RWPE2 (cell line): Measurements from ENCODE around the gene CERK.

Source experiments
- ATAC-seq: fragments of 200-7000 bp; cut with Tn5 transposase; 3 replicates; pipeline ENCODE4 v1.9.1; 2021; ENCODE audit warnings: low read depth
- DNase-seq: peaks from one replicate; pipeline ENCODE4 v3.0.0-alpha.2; 2020; ENCODE audit warnings: low spot score
- H3K27ac ChIP-seq: fragments of 450-650 bp; 2 replicates; pipeline ENCODE4 v1.5.1; 2017; ENCODE audit warnings: mild to moderate bottlenecking; ENCODE audit not compliant: poor library complexity, severe bottlenecking
- H3K27me3 ChIP-seq: fragments of 250-450 bp; sonication (Bioruptor Pico); 2 replicates; pipeline ENCODE4 v1.5.1; 2021; ENCODE audit warnings: mild to moderate bottlenecking, moderate library complexity; ENCODE audit not compliant: insufficient read depth, poor library complexity, severe bottlenecking
- H3K36me3 ChIP-seq: fragments of 250-450 bp; sonication (Bioruptor Pico); 2 replicates; pipeline ENCODE4 v1.5.1; 2020; ENCODE audit warnings: low read depth, mild to moderate bottlenecking, moderate library complexity
- H3K4me1 ChIP-seq: fragments of 250-450 bp; sonication (Bioruptor Pico); 2 replicates; pipeline ENCODE4 v1.5.1; 2021; ENCODE audit warnings: mild to moderate bottlenecking, moderate library complexity; ENCODE audit not compliant: insufficient read depth, poor library complexity, severe bottlenecking
- H3K4me3 ChIP-seq: fragments of 250-450 bp; sonication (Bioruptor Pico); 2 replicates; pipeline ENCODE4 v1.5.1; 2021; ENCODE audit warnings: mild to moderate bottlenecking, moderate library complexity; ENCODE audit not compliant: severe bottlenecking
- H3K9me3 ChIP-seq: fragments of 250-450 bp; sonication (Bioruptor Pico); 2 replicates; pipeline ENCODE4 v1.5.1; 2021; ENCODE audit warnings: mild to moderate bottlenecking, moderate library complexity; ENCODE audit not compliant: severe bottlenecking
- TF ChIP-seq, protein P1 (sequence below): fragments of 450-650 bp; IDR thresholded peaks from one replicate; pipeline ENCODE4 v1.5.1; 2017; ENCODE audit warnings: mild to moderate bottlenecking, moderate library complexity; ENCODE audit not compliant: poor library complexity, severe bottlenecking

The CERK gene

GRCh38 chr22:46748908-46749675 is 11.0 kb upstream of the CERK start:
- no peak for DNase-seq

GRCh38 chr22:46748206-46748907 is 10.3 kb upstream of the CERK start:
- Histone ChIP-seq H3K27ac (no peak overlapping the region), H3K27me3 (no peaks in the 10 kb centered on the region), H3K9me3 (no peaks in the 10 kb centered on the region), H3K36me3 (no peaks in the 10 kb centered on the region), H3K4me1 (peaks cover under 1% of the 10 kb centered on the region), H3K4me3 (no peak overlapping the region)
- ATAC-seq (no peak), DNase-seq (no peak)
- TF ChIP-seq, protein P1, sequence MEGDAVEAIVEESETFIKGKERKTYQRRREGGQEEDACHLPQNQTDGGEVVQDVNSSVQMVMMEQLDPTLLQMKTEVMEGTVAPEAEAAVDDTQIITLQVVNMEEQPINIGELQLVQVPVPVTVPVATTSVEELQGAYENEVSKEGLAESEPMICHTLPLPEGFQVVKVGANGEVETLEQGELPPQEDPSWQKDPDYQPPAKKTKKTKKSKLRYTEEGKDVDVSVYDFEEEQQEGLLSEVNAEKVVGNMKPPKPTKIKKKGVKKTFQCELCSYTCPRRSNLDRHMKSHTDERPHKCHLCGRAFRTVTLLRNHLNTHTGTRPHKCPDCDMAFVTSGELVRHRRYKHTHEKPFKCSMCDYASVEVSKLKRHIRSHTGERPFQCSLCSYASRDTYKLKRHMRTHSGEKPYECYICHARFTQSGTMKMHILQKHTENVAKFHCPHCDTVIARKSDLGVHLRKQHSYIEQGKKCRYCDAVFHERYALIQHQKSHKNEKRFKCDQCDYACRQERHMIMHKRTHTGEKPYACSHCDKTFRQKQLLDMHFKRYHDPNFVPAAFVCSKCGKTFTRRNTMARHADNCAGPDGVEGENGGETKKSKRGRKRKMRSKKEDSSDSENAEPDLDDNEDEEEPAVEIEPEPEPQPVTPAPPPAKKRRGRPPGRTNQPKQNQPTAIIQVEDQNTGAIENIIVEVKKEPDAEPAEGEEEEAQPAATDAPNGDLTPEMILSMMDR: no peak

More at GRCh38 chr22:46748908-46749675, 11.0 kb upstream of the CERK start:
- H3K27ac ChIP-seq: no peak overlapping the region
- no peaks in the 10 kb centered on the region for H3K27me3 ChIP-seq
- no peak overlapping the region for H3K4me3 ChIP-seq
- H3K9me3 ChIP-seq: no peaks in the 10 kb centered on the region
- H3K36me3 ChIP-seq: no peaks in the 10 kb centered on the region
- ATAC-seq: no peak
- H3K4me1 ChIP-seq: peaks cover 8% of the 10 kb centered on the region
- TF ChIP-seq, protein P1: no peak

DNA sequence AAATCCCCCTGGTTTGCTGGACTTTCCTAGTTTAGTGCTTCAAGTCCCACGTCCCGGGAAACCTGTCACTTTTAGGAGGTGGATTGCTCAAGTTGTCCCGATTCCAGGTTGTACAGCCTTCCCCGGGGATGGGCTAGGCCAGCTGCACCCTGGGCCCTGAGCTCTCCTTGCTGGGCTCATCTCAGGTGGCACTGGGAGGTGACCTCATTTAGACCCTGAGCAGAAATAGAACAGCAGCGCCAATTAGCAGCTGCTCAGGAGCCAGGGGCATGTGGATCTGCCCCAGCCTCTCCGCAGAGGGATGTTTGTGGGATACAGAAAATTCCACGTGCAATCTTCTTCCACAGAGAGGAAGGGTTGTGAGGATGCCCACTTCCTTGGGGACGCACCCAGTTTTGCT is 9.6 kb upstream of the CERK start:
- Histone ChIP-seq H3K9me3 (no peaks in the 10 kb centered on the region), H3K27me3 (no peaks in the 10 kb centered on the region), H3K4me3 (no peak overlapping the region), H3K27ac (no peak overlapping the region), H3K36me3 (no peaks in the 10 kb centered on the region), H3K4me1 (peaks cover 4% of the 10 kb centered on the region)
- DNase-seq (no peak), ATAC-seq (no peak)
- TF ChIP-seq, protein P1: no peak

DNA sequence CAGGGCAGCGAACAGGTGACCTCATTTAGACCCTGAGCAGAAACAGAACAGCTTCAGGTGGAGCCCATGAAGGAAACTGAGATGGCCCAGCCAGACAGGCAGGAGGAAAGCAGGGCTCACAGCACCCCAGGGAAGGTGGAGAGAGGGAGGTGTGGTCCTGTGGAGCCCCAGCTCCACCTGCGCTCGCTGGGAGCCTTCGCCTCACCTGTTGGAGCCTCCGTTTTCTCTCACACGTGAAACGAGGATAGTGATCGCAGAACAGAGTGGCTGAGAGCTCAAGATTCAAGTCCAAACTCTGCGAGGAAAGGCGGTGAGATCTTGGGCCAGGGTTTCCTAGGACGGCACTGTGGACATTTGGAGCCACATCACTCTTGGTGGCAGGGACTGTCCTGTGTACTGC is 8.6 kb upstream of the CERK start:
- no peak for DNase-seq
- Histone ChIP-seq H3K27me3 (no peaks in the 10 kb centered on the region), H3K4me1 (peaks cover 4% of the 10 kb centered on the region), H3K9me3 (no peaks in the 10 kb centered on the region), H3K4me3 (no peak overlapping the region), H3K36me3 (no peaks in the 10 kb centered on the region), H3K27ac (no peak overlapping the region)
- TF ChIP-seq, protein P1: no peak
- ATAC-seq: no peak

DNA sequence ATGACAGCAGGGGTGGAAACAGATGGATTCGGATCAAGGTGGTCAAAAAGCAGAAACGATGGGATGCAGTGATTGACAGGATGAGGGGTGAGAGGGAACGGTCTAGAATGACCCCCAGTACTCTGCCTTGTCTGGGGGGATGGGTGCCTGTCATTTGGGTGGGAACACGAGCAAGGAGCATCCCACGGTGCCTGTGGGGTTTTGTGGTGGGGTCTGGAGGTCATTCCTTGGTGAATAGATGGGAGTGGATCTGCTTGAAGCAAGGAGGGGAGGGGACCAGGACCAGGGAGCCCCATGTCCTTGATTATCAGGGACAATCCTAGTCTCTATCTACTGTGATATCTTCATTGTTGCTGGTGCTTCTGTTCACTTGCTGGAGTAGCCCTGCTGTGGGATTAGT is 8.1 kb upstream of the CERK start:
- no peak for ATAC-seq
- DNase-seq: no peak
- no peaks in the 10 kb centered on the region for H3K9me3 ChIP-seq
- peaks cover 4% of the 10 kb centered on the region for H3K4me1 ChIP-seq
- H3K27me3 ChIP-seq: no peaks in the 10 kb centered on the region
- no peak overlapping the region for H3K27ac ChIP-seq
- TF ChIP-seq, protein P1: no peak
- no peak overlapping the region for H3K4me3 ChIP-seq
- H3K36me3 ChIP-seq: no peaks in the 10 kb centered on the region
